TTC549 (cell line): ENCODE measurements around the gene KCNAB2.

Source experiments
- FAIRE-seq: peaks from 2 replicates; lab custom pipeline; 2012; peaks lifted over from hg19 to GRCh38; lab: Jason Lieb, UNC

Gene KCNAB2

DNA sequence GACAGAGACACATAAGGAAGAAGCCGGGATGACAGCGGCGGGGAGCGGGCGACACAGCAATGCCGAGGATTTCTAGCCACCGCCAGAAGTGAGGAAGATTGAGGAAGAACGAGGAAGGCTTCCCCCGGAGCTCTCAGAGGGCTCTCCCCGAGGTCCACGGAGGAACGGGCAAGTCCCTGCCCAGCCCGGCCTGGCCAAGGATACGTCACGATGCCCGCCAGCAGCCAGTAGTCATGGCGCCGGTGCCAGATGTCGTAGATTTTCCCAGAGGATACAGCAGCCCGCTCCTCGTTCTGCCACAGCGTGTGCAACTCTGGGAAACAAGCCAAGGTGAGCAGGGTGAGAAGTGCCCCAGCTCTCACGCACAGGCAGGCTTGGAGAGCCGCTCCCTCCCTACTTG lies 65.9 kb downstream of the KCNAB2 start:
- FAIRE-seq, result no peak

DNA sequence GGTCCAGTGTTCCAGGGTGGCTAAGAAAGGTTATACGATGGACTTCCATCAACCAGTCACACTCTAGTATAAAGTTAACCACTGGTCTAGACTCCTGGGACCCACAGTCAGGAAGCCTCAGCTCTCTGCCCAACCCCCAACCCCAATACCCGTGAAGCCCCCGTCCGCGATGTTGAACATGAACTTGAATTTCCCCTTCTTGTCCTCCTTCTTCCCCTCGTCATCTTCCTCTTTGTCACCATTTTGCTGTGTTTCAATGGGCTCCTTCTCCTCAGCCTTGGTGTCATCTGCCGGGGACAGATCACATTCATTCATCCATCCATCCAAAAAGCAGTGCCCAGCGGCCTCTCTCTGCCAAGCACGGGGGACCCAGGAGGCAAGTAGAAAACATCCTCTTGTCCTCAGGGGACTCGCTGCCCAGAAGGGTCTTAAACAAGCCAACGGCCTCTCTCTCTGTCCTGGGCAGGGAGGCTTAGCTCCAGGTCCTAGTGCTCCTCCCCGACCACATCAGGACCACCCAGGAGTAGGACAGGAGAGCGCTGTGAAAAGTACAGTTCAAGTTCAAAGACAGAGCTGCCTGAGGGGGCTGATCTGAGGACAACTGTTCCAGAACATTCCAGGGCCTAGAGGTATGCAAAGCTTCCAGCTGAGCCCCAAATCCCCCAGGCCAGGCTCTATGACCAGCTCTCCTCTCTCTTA lies 66.5 kb downstream of the KCNAB2 start:
- FAIRE-seq, result no peak

DNA sequence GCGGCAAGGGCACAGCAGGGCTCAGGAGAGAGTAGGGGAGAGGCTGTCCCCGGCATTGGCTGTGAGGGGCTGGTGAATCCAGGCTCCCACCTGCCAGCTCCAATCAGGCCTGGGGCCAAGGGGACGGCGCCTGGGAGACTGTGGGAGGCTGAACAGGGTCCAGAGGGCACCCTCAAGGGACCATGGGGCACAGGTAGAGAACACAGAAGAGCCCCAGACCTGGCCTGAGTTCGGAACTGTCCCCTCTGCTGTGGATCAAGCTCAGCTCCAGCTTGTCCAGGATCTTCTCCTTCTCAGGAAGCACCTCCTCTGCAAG lies 67.0 kb downstream of the KCNAB2 start:
- no peak for FAIRE-seq

GRCh38 chr1:6113116-6113515 lies 67.4 kb downstream of the KCNAB2 start:
- no peak for FAIRE-seq

DNA sequence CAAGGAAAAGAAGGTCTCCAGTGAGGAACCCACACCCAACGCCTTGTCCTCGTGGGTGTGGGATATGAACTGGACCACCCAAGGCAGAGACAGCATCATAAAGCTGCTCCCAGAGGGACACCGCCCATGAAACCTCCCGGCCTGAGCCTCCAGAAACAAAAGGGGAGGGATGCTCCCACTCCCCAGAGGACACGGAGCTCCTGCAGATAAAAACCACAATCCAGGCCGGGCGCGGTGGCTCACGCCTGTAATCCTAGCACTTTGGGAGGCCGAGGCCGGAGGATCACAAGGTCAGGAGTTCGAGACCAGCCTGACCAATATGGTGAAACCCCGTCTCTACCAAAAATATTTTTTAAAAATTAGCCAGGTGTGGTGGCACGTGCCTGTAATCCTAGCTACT lies 68.1 kb downstream of the KCNAB2 start:
- FAIRE-seq, result no peak

DNA sequence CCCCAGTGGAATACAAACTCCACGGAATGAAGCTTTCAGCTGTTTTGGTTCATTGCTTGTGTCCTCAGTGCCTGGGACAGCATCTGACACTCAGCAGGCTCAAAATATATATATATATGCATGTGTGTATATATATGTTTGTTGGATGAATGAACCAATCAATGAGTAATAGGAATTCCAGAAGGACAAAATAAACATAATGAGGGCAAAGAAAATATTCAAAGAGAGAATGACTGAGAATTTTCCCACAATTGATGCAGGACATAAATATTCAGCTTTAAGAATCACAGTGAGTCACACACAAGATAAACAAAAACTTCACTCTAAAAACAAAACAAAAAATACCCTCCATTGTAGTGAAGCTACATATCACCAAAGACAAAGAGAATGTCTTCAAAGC lies 70.4 kb downstream of the KCNAB2 start:
- FAIRE-seq, result no peak

GRCh38 chr1:6117064-6117463 lies 71.4 kb downstream of the KCNAB2 start:
- no peak for FAIRE-seq

- no peak for FAIRE-seq
Measured at GRCh38 chr1:6117624-6118023, 71.9 kb downstream of the KCNAB2 start.

- FAIRE-seq, result no peak
Measured at GRCh38 chr1:6118415-6118814, 72.7 kb downstream of the KCNAB2 start.

- no peak for FAIRE-seq
Measured at GRCh38 chr1:6121021-6121421, 75.3 kb downstream of the KCNAB2 start.

- FAIRE-seq, result no peak
Measured at GRCh38 chr1:6121651-6122370, 76.1 kb downstream of the KCNAB2 start.

DNA sequence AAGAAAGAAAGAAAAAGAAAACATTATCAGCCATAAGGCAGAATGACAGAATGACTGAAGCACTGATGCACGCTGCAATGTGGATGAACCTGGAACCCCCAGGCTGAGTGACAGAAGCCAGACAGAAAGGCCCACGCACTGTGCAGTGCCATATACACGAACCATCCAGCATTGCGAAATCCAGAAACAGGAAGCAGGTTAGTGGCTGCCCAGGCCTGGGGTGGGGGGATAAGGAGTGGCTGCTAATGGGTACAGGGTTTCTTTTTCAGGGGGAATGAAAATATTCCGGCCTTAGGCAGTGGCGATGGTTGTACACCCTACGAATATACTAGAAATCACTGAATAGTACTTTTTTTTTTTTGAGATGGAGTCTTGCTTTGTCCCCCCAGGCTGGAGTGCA lies 77.4 kb downstream of the KCNAB2 start:
- FAIRE-seq, result no peak

DNA sequence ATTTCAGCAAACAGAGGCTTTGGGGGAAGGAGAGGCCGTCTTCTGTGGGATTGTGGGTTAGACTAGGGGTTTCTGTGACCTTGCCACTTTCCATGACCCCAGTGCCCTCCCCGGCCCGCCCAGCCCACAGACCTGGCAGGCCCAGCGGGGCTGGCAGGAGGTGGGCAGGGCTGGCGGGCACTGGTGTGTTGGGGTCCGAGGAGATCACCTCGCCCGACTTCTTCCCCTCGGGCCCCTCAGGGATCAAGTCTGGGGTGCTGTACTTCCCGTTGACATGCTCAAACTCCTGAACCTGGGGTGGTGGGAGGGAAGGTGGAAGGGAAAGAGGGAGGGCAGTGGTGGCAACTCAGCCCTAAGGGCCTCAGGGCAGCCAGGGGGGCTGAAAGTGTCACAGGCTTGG lies 78.1 kb downstream of the KCNAB2 start:
- FAIRE-seq, result no peak

- FAIRE-seq, result no peak
Measured at GRCh38 chr1:6124341-6124740, 78.7 kb downstream of the KCNAB2 start.

DNA sequence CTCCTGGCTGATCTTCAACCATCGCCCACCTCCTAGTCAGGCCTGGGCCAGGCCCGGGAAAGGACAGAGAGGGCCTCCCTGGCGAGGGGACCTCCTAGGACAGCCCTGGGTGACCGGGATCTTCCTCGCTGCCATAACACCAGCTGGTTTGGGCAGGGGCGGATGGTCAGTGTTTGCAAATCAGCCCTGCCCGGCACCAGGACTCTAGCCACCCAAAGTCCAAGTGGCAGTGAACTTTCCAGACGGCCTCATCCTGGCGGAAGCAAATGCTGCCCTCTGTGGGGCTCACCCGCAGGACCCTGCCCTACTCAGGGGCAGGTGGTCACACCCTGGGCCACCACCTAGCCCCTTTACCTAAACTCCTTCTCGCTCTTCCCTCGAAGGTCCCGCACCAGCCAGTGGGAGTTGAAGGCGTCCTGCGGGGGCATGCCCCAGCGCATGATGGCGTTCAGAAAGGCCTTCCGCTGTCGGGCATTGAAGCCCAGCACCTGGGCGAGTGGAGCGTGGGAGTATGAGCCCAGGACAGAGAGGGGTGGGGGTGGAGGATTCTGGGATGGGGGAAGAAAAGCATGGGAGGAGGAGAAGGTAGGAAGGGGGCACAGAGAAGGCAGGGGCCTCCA lies 79.2 kb downstream of the KCNAB2 start:
- no peak for FAIRE-seq

DNA sequence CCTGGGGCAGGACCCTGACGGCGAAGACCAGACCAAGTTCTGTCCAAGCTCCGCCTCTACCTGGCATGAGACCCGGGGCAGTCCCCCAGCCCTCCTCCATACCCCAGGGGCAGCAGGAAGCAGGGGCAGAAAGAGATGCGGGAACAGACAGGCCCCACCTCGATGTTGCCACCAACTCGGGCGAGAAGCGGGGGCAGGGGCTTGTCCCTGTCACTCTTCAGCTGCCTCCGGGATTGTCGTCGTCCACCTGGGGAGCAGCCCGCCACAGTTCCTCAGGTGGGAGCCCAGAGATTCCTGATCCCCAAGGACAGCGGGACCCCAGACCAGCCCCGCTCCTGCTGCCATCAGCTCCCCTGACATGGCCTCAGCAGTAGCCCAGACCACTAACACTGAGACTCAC lies 79.7 kb downstream of the KCNAB2 start:
- no peak for FAIRE-seq

GRCh38 chr1:6126028-6126427 lies 80.3 kb downstream of the KCNAB2 start:
- no peak for FAIRE-seq

DNA sequence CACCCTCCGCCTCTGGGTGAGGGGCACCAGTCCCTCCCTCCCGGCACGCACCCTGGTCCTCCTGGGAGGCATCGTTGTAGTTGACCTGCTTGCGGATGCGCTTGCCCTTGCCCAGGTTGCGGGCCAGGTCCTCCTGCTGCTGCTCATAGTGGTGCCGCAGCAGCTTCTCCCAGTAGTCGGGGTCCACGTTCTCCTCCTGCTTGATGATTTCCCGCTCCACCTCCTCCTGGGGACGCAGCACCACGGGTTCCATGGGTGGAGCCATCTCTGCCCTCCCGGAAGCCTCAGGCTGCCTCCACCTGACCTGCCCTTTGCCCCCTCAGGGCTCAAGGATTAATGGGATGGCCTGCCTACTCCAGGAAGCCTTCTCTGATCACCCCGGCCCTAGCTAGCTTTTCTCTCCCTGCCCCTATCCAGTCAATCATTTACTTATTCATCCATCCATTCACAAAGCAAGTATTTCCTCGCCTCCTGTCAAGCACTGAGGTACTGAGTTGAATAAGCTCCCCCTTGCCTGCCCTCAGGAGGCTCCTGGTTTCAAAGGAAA lies 80.9 kb downstream of the KCNAB2 start:
- no peak for FAIRE-seq

- FAIRE-seq, result no peak
Measured at GRCh38 chr1:6127587-6128163, 82.0 kb downstream of the KCNAB2 start.

- FAIRE-seq, result no peak
Measured at GRCh38 chr1:6128276-6129081, 82.8 kb downstream of the KCNAB2 start.

DNA sequence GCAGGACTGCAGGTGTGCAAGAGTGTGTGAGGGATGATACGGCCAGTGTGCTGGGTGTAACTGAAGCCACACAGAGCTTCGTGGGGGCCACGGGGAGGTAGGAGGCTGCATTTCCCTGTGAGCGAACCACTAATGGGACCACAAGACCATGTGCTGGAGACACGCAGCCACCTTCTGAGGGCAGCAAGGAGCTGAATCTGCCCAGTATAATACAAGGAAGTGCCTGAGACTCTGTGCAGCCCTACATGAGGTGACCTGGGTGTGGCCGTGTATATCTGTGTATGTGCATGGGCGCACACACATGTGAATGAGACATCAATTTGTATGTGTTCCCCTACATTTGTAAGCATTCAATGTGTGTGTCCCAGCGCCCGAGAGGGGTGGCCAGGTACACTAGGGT lies 83.6 kb downstream of the KCNAB2 start:
- no peak for FAIRE-seq

- no peak for FAIRE-seq
Measured at GRCh38 chr1:6130036-6130435, 84.3 kb downstream of the KCNAB2 start.
